GM21515 (cell line): ENCODE results near the gene SLC39A10.
"Not testable (repeated sequence)": the region's sequence is repeated elsewhere in the genome, so short reads cannot be mapped to it uniquely, and the experiment has no call there.

Experiments
- ATAC-seq: cut with Tn5 transposase; IDR thresholded peaks from one replicate; pipeline ENCODE4 v1.9.1; 2021; ENCODE audit not compliant: unreplicated experiment

Gene SLC39A10

DNA sequence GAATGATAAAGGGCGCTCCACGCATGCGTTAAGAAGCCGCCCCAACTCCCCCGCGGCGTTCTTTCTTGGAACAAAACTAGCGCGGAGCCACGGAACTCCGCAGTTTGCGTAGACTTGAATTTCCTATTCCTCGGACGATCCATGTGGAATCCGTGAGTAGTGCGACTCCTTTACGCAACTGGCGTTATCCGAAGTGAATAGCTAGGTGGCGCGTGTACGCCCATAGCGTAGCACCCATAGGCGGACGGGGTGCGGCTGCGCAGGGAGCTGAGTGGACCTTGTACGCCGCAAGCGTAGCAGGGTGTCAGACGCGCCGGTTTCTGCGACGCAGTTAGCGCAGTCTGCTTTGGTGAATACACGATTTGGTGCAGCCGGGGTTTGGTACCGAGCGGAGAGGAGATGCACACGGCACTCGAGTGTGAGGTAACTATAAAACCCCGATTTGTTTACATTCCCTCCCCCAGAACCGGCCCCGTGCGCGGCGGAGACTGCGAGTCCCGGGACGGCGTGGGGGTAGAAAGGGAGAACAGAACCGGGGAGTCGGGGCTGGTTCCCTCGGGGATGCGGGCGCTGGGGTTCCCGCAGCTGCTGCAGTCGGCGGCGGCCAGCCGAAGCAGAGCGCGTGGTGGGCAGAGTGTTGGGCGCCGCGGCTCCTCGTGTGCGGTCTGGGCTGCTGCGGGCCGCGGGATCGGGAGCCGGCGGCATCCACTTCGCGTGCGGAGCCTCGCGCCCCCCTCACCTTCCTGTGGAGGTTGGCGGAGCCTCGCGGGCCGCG lies at the start of gene SLC39A10:
TSS of gene SLC39A10 (plus strand) at position 368 of the 775 bp plus-strand sequence. CDS start 22,817 bp downstream, outside the sequence.
- ATAC-seq = peak; percentile 71

DNA sequence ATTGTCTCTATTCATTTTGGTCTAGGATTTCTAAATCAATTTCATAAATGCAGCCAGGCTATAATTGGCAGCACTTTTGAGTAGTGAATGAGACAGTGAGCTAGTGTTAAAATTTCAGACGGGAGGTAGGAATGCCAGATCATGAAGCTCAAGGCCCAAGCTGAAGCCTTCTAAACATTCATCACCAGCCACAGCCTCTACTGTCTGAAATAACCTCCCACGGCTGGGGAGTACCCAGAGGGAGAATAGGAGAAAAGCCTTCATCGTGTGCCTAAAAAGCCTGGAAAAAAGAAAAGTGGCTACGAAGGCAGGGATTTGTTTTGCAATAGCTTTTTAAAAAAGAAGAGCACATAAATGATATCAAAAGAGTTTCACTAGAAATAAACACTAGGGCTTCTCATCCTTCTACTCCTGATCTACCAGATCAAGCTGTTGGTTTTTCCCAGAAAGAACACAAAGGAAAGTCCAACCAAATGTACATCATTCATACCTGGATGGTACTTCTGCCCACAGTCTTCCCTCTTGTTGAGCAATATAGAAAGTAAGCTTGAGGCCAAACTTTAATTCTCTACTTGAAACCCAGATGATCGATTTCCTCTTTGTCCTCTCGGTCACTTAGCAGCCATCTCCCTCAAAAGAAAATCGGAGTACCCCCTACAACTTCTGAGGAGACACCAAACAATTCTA lies 48.1 kb upstream of the SLC39A10 start:
- no peak for ATAC-seq

DNA sequence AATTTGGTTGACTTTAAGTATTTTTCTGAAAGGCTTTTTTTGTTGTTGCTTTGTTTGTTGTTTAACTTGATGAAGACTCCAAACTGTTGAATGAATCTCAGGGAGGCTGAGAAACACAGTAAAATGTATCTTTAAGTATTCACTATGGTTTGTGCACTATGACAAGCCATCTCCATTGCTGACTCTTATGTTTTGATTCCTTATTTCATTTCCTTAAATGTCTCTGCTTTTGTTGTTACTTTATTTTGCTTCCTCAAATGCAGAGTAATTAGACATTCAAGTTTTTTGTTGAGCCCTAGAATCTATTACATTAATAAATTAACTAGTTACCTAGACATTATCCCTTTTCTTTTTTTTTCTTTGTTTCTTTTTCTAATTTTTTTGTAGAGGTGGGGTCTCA lies 46.3 kb upstream of the SLC39A10 start:
- ATAC-seq = no peak

- ATAC-seq = no peak
Measured at GRCh38 chr2:195612611-195613495, 44.2 kb upstream of the SLC39A10 start.

GRCh38 chr2:195613922-195614321 lies 43.1 kb upstream of the SLC39A10 start:
- no peak for ATAC-seq

DNA sequence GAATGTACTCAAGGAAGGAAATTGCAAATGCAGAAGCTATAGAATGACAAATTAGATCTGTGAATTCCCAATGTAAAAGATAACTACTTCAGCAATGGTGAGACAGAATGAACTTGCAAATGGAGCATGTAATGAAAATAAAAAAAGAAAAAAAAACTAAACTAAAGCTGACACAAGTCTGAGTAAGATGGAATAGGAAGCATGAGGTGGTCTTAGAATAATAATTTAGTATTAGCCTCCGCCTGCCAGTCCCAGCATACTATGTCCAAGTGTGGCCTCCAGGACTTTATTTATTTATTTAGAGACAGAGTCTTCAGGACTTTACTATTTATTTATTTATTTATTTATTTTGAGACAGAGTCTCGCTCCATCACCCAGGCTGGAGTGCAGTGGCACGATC lies 37.4 kb upstream of the SLC39A10 start:
- no peak for ATAC-seq

DNA sequence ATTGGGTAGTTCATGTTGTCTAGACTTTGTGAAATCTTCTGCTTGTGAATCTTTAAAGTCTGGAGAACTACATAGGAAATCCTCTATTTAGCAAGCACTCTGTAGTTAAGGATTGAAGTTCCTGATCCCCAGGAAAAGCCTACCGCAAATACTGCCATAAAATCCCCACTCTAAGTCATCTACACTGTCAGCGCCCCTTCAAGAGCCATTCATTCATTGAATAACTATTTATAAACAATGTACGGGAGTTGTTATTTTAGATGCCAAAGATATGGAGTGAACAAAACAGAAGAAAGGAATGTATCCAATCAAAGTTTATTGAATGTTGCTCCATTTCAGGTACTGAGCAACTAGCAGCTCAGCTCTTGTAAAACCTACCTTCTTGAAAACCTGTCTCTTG lies 36.5 kb upstream of the SLC39A10 start:
- ATAC-seq = no peak

- ATAC-seq = no peak
Measured at GRCh38 chr2:195622966-195623365, 34.1 kb upstream of the SLC39A10 start.

DNA sequence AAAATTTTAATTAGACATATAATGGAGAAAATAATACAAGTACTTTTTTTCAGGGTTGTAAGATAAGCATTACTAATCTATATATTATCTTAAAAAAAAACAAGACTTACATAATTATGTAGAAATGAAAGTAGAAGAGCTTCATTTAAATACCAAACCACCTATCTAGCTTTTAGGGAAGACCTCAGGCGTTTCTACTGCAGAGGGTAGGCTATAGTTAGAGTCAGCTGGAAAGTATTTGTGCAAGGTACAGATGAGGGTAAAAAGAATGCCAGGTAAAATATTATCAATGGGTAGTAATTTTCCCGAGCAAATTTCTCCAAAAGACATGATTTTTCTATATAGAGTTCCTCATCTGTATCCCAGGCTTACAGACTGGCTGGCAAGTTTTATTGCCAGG lies 30.5 kb upstream of the SLC39A10 start:
- ATAC-seq = no peak

- no peak for ATAC-seq
Measured at GRCh38 chr2:195628666-195629065, 28.4 kb upstream of the SLC39A10 start.

DNA sequence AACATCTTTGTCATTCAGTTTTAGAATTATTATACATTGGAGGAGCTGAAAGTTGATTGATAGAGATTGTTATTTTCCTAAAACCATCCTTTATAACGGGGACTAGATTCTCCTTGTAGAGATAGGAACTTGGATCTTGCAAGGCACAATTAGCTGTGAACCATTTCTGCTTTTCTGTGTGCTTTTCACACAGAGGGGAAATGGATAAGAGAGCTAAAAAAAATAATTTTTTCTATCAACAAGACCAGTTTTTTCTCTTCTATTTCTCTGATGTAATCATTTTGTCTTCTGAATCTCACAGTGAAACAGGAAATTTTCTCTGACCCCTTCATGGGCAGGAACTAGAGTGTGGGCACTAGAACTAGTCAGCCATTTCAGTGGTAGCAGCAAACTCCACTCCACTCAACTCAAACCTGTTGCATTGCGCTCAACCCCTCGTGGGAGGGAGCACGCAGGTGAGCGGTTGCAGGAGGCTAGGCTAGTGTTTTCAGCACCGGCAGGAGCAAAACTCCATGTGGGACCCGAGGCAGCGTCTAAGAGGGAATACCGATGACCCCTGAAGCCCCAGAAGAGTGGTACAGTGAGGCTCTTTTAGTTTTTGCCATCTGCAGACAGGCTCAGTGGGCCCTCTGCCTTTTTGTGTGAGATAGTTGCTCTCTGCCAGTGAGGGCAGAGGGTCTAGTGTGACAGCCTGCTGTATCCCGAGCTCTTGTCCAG lies 24.0 kb upstream of the SLC39A10 start:
- ATAC-seq = no peak

DNA sequence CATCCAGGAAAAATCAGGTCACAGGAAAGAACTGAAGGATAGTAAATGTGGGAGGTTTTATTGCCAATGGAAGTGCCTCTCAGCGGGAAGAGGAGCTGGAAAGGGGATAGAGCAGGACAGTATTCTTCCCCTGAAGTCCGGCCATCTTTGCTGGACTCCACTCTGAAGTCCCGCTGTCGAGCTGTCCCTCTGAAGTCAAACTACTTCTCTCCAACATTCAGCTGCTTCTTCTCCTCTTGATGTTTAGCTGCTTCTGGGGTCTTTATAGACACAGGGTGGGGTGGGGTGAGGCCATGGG lies 23.5 kb upstream of the SLC39A10 start:
- no peak for ATAC-seq

DNA sequence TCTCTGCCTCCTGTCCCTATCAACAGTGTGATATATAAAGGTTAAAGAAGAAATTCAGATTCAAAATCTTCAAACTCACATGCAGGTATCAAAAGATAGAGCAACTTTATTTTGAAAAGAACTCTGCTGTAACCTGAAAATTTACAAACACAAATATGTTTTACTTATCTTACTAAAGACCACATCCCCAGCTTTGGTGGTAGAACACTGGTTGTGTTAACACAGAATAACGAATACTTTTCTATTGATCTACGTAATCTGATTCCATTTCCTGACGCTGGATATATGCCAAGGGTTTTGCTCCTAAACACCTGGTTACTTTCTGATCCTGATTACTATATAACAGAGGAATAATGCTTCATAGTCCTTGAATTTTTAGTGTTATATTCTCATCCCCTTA lies 23.1 kb upstream of the SLC39A10 start:
- no peak for ATAC-seq

DNA sequence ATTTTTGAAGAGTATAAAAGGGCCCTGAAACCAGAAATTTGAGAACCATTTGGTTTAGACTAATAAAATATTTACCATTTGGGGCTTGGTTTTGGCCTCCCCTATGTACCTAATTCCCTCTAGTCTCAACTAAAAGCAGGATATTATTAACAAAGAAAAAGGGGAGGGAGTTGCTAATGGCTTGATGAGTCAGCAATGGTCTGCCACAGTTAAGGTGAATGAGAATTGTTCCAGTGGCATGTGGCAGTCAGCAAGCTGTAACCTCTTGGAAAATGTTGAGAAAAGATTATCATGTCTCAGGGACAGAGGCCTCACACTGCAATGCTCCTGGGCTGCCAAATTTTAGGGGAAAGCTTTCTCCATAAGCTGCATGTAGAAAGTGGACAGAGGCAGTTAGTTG lies 20.1 kb upstream of the SLC39A10 start:
- no peak for ATAC-seq

- ATAC-seq = no peak
Measured at GRCh38 chr2:195638750-195639149, 18.3 kb upstream of the SLC39A10 start.

DNA sequence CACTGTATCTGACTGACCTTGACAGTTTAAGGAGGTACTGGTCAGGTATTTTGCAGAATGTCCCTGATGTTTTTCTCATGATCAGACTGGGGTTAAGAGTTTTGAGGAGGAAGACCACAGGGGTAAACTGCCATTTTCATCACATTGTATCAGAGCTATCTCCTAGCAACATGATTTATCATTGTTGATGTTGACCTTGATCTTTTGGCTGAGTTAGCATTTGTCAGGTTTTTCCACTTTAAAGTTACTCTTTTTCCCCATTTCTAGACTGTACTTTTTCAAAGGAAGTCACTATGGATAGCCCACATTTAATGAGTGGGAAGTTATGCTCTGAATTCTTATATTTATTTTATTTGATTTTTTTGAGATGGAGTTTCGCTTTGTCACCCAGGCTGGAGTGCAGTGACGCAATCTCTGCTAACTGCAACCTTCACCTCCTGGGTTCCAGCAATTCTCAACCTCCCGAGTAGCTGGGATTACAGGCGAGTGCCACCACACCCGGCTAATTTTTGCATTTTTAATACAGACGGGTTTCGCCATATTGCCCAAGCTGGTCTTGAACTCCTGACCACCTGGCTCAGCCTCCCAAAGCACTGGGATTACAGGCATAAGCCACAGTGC lies 17.7 kb upstream of the SLC39A10 start:
- ATAC-seq = no peak

GRCh38 chr2:195639959-195640358 lies 17.1 kb upstream of the SLC39A10 start:
- ATAC-seq = no peak

DNA sequence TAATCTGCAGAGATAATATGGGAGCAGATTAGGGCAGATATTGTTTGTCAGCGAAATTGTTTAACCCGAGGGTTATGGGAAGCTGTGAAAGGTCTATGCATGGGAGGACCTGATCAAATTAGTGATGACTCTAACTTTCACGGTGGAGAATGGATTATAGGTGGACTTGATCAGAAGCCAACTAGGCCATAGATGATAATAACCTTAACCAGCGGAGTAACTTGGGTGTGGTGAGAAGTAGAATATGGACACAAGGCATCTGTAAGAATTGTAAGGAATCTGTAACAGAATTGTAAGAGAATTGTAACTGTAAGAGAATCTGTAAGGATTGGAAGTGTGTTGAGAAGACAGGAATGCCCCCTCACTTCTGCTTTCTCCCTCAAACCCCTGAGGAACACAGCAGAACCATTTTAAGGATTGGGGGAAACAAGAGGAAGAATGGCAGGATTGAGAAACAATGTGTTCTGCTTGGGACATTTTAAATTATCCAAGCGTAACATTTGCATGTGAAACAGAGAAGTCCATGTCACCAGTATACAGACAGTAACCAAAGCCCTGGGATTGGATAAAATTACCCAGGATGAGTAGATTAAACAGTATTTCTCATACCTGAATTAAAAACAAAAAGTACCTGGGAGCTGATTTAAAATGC lies 14.9 kb upstream of the SLC39A10 start:
- no peak for ATAC-seq

DNA sequence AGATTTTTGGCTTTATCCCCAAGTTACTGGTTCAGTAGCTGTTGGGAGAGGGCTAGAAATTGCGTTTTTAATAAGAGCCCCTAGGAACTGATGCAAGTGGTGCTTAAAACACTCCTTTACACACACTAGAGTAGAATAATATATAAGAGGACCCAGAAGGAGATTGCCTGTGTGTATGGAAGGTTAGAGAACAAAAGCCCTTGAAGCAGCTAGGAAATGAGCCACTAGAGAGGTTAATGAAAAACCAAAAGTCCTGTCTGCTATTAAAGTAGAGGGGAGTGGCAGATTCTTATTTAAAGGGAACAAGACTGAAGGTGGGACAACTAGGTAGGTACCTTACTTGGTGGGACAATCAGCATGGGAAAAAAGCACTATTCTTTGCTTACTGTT lies 14.4 kb upstream of the SLC39A10 start:
- ATAC-seq = no peak

GRCh38 chr2:195644708-195645107 lies 12.3 kb upstream of the SLC39A10 start:
- ATAC-seq = not testable (repeated sequence)
